GM13976 (cell line): ENCODE data around the gene C17orf113.

ENCODE experiments used
- DNase-seq: peaks from one replicate; pipeline ENCODE4 v3.0.0; 2012; ENCODE audit warnings: low spot score
- in situ Hi-C: fragments of 300-500 bp; cut with MboI; formaldehyde crosslinking; loops from one replicate; pipeline ENCODE4 v1.12.0; 2022; ENCODE audit warnings: low sequenced_read_pairs, mixed read lengths, inconsistent platforms; ENCODE audit not compliant: unreplicated experiment
- TF ChIP-seq, protein P1 (sequence below): IDR thresholded peaks from 2 replicates; pipeline ENCODE4 v1.5.1; 2012; ENCODE audit warnings: borderline replicate concordance, mild to moderate bottlenecking; ENCODE audit not compliant: insufficient read depth; ENCODE audit errors: extremely low read depth, missing control alignments, control extremely low read depth

Gene C17orf113

DNA sequence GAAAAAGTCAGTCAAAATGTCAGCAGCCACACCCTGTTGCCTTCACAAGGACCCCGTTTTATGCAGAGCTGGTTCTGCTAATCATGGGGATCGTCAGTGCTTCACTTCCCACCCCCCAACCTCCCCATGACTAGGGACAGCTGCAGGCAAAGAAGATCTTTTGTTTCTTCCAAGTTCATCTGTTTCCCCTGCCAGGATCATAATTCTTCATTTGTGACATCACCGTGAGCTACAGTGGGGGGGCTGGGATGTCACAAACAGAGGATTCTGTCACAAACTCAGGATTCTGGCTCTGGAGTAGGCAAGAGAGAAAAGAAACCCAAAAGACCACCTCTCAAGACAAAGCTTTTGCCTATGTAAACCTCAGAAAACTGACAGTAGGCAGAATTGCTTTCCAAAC lies 57.8 kb downstream of the C17orf113 start:
- TF ChIP-seq, protein P1, sequence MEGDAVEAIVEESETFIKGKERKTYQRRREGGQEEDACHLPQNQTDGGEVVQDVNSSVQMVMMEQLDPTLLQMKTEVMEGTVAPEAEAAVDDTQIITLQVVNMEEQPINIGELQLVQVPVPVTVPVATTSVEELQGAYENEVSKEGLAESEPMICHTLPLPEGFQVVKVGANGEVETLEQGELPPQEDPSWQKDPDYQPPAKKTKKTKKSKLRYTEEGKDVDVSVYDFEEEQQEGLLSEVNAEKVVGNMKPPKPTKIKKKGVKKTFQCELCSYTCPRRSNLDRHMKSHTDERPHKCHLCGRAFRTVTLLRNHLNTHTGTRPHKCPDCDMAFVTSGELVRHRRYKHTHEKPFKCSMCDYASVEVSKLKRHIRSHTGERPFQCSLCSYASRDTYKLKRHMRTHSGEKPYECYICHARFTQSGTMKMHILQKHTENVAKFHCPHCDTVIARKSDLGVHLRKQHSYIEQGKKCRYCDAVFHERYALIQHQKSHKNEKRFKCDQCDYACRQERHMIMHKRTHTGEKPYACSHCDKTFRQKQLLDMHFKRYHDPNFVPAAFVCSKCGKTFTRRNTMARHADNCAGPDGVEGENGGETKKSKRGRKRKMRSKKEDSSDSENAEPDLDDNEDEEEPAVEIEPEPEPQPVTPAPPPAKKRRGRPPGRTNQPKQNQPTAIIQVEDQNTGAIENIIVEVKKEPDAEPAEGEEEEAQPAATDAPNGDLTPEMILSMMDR = no peak
- DNase-seq = no peak
- in situ Hi-C loops = no loop called here

- DNase-seq = no peak
- in situ Hi-C loops = no loop called here
- TF ChIP-seq, protein P1 = no peak
These were observed 60.5 kb downstream of the C17orf113 start for GRCh38 chr17:41989702-41990419.

DNA sequence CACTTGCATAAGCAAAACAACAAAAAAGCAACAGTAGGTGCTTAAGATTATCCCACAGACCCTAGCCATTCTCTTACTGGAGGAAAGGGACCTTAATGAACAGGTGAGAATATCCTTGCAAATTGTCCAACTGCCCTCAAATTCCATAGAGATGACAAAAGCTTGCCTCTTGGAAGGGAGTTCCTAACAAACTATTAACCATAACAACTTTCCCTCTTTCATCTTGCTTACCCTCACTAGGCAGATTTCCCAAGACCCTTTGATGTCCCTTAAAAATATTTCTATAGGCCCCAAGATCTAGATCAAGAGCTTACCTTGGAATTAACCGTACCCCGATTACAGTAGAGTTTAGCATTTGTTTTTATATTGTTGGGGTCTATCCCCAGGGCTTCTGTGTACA lies 62.0 kb downstream of the C17orf113 start:
- TF ChIP-seq, protein P1 = no peak
- no peak for DNase-seq
- in situ Hi-C loops = no loop called here
